ENCODE results near the gene SPATA2L. TPM values are rescaled to one million over a fixed set of nuclear protein-coding genes. Genes with fewer than 3 reads are reported as not detected.

The SPATA2L gene
- total and polyA plus RNA-seq, 2 of the 8 experiments (the other 6 are each of a cell fraction or from before 2014, with no cell fraction given) = 9.3 to 12.5 TPM

DNA sequence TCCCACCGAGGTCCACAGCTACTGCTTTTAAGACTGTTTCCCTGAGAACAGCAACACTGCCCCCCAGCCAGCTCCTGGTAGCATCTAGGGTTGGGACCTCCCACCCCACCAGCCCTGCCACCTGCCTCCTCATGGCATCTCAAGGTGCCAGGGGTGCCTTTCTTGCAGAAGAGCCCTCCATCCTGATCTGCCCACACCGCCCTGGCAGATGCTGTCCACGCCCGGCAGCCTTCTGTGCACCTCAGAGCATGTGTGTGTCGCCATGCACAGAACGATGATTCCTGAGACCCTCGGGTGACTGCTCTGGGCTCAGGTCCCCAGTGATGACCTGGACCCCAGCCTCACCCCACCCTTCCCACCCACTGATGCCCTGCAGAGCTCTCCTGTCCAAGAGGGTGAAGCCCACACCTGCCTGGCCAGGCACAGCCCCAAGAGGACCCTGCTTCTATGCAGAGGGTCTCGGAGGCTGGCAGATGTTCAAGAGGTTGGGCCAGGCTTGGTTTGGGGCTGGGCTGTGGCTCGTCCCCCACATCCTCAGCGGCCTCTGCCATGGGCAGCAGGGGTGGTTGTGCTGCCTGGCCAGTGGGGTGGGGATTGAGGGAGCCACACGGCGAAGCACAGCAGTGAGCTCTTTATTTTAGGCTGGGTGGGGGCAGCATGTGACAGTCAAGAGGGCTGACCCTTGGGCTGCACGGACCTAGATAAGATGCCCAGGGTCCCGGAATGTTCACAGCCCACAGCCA lies 5.2 kb upstream of the SPATA2L start:
- peaks cover 0 to 9% (median 2%) of the 10 kb centered on the region in 4 experiments; a peak in 3 of 7 replicates for H3K27me3 ChIP-seq (replicated peaks in 1 of 4; ENCODE audit: control insufficient read depth in 3 of 4, extremely low read depth in 1 of 4, insufficient read depth in 3 of 4, low read length in 3 of 4)
- H2AFZ ChIP-seq (ENCODE audit: low read length) = no peak overlapping the region
- H3K18ac ChIP-seq (ENCODE audit: extremely low read depth, low read length) = no peak overlapping the region
- no peak overlapping the region for H4K5ac ChIP-seq (ENCODE audit: insufficient read length, low read depth, low read length)
- no peak overlapping the region for H2BK5ac ChIP-seq (ENCODE audit: low read depth, low read length)
- no peak for FAIRE-seq
- POLR2A ChIA-PET (ENCODE audit: partially characterized antibody) = interaction anchor here (0.6 to 16.7 kb wide), 9 partner anchors 10 to 217 kb away, joined by 3 to 193 read pairs (median 4); partner anchors contain the start of genes TCF25, TUBB3 and VPS9D1
- no peak overlapping the region for H3K56ac ChIP-seq (replicated peaks; ENCODE audit: insufficient read length, low read depth, low read length)
- H3K14ac ChIP-seq (ENCODE audit: insufficient read length) = no peak overlapping the region
- no peak for DNase-seq (ENCODE audit: low read depth in 1 of 2, low spot score in 2 of 2)
- H2AK5ac ChIP-seq (ENCODE audit: low read depth, low read length) = no peak overlapping the region
- peak overlapping the region in 1 of 2 experiments; percentile 46; a peak in 2 of 4 replicates for H3K4me2 ChIP-seq (ENCODE audit: insufficient read depth in 1 of 2, low read depth in 2 of 2, low read length in 2 of 2)
- H3K23me2 ChIP-seq (ENCODE audit: low read depth, low read length) = peaks cover 1% of the 10 kb centered on the region; the same call in 1 of the 2 replicates
- no peak overlapping the region for H3K9ac ChIP-seq (replicated peaks in 1 of 4; ENCODE audit: extremely low read depth in 1 of 4, low read depth in 3 of 4, low read length in 3 of 4)
- H2BK20ac ChIP-seq (ENCODE audit: low read length) = no peak overlapping the region
- peak overlapping the region; percentile 93 for H4K8ac ChIP-seq (ENCODE audit: extremely low read depth, insufficient read depth, low read length)
- H3K23ac ChIP-seq (ENCODE audit: insufficient read length) = no peak overlapping the region
- WGBS, 2 experiments (ENCODE audit: extremely low coverage in 1 of 2, insufficient coverage in 1 of 2, insufficient read length in 1 of 2, insufficient replicate concordance in 2 of 2, low coverage in 1 of 2, low lambda C conversion rate in 2 of 2, missing lambda C conversion rate in 1 of 2) = 95% methylated on average over 14 of the region's 14 CpGs; no CpG with 5 or more reads in 1 of the 2 experiments
- H3K79me1 ChIP-seq (ENCODE audit: low read depth, low read length) = no peaks in the 10 kb centered on the region
- H4K20me1 ChIP-seq (replicated peaks in 1 of 2; ENCODE audit: control insufficient read depth in 1 of 2, insufficient read depth in 2 of 2, low read length in 2 of 2) = peaks cover 0 to 5% of the 10 kb centered on the region in 2 experiments
- no peak overlapping the region for H4K91ac ChIP-seq (replicated peaks; ENCODE audit: insufficient read length, low read length)
- no peak overlapping the region for H3K27ac ChIP-seq (ENCODE audit: low read depth, low read length)
- TF ChIP-seq CBX5 (IDR thresholded peaks at IDR 0.05; ENCODE audit: low read depth, low read length) = no peak
- no peak for TF ChIP-seq KDM5A (IDR thresholded peaks at IDR 0.05; ENCODE audit: low read length)
- TF ChIP-seq, protein P1, sequence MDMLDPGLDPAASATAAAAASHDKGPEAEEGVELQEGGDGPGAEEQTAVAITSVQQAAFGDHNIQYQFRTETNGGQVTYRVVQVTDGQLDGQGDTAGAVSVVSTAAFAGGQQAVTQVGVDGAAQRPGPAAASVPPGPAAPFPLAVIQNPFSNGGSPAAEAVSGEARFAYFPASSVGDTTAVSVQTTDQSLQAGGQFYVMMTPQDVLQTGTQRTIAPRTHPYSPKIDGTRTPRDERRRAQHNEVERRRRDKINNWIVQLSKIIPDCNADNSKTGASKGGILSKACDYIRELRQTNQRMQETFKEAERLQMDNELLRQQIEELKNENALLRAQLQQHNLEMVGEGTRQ (IDR thresholded peaks at IDR 0.05; ENCODE audit: low read length) = no peak
- no peak for TF ChIP-seq KDM1A (IDR thresholded peaks at IDR 0.05; ENCODE audit: borderline replicate concordance, low read length)
- TF ChIP-seq SRF (IDR thresholded peaks at IDR 0.05; ENCODE audit: low read depth, low read length) = no peak
- H3K79me2 ChIP-seq (ENCODE audit: control insufficient read depth in 1 of 2, insufficient read depth in 2 of 2, low read length in 2 of 2) = no peaks in the 10 kb centered on the region
- H3K9me3 ChIP-seq (ENCODE audit: insufficient read depth in 2 of 2, low read depth in 1 of 2, low read length in 1 of 2) = no peaks in the 10 kb centered on the region
- H3K36me3 ChIP-seq (ENCODE audit: control insufficient read depth in 2 of 4, insufficient read depth in 4 of 4, low read length in 3 of 4) = no peaks in the 10 kb centered on the region
- H2BK120ac ChIP-seq (replicated peaks; ENCODE audit: low read depth, low read length) = no peak overlapping the region
- no peak overlapping the region; the same call in 1 of the 2 replicates for H2BK12ac ChIP-seq (ENCODE audit: low read depth, low read length)
- CTCF ChIA-PET (ENCODE audit: partially characterized antibody) = interaction anchor here (0.6 to 7.2 kb wide), 42 partner anchors 8 to 906 kb away, joined by 3 to 69 read pairs (median 4); partner anchors contain the start of genes FANCA and VPS9D1
- H2BK15ac ChIP-seq (ENCODE audit: low read length) = no peak overlapping the region; the same call in 1 of the 2 replicates
- peak overlapping the region in 1 of 4 experiments; percentile 22; a peak in 2 of 8 replicates for H3K4me3 ChIP-seq (ENCODE audit: extremely low read depth in 1 of 4, insufficient read depth in 2 of 4, low read depth in 3 of 4, low read length in 4 of 4)
- H3K4me1 ChIP-seq (replicated peaks in 1 of 4; ENCODE audit: control insufficient read depth in 3 of 4, insufficient read depth in 4 of 4, low read length in 3 of 4) = peaks cover 0 to 18% (median 11%) of the 10 kb centered on the region in 4 experiments; a peak in 6 of 7 replicates
- no peak overlapping the region for H3K4ac ChIP-seq (replicated peaks; ENCODE audit: insufficient read length, low read depth, low read length)

Measured in H1 (cell line).